D721Med (cell line): ENCODE results near the gene CDK5.

Experiments
- DNase-seq: peaks from one replicate; pipeline ENCODE4 v3.0.0; 2011; ENCODE audit warnings: low spot score; ENCODE audit not compliant: insufficient read length
- FAIRE-seq: peaks from 2 replicates; lab custom pipeline; 2011; peaks lifted over from hg19 to GRCh38; lab: Jason Lieb, UNC
- CTCF ChIP-seq: IDR thresholded peaks from 2 replicates; pipeline ENCODE4 v1.5.1; 2012; ENCODE audit warnings: mild to moderate bottlenecking, control low read depth; ENCODE audit not compliant: insufficient read depth; ENCODE audit errors: missing control alignments

Gene CDK5

GRCh38 chr7:151070574-151070960 is 12.9 kb upstream of the CDK5 start:
- DNase-seq (no peak), FAIRE-seq (no peak)
- TF ChIP-seq CTCF, result no peak

GRCh38 chr7:151069841-151070573 is 12.3 kb upstream of the CDK5 start:
- no peak for FAIRE-seq
- DNase-seq, result no peak
- no peak for TF ChIP-seq CTCF

GRCh38 chr7:151068069-151068773 is 10.5 kb upstream of the CDK5 start:
- DNase-seq (no peak), FAIRE-seq (no peak)
- no peak for TF ChIP-seq CTCF

- DNase-seq (no peak), FAIRE-seq (no peak)
- no peak for TF ChIP-seq CTCF
Measured at GRCh38 chr7:151066273-151066974, 8.7 kb upstream of the CDK5 start.

GRCh38 chr7:151065516-151065915 is 7.8 kb upstream of the CDK5 start:
- no peak for FAIRE-seq
- no peak for TF ChIP-seq CTCF

GRCh38 chr7:151064993-151065392 is 7.3 kb upstream of the CDK5 start:
- DNase-seq (no peak), FAIRE-seq (no peak)
- no peak for TF ChIP-seq CTCF

More at GRCh38 chr7:151065516-151065915, 7.8 kb upstream of the CDK5 start:
- no peak for DNase-seq
